ENCODE data around the gene MATN1. TPM values are rescaled to one million over a fixed set of nuclear protein-coding genes. Genes with fewer than 3 reads are reported as not detected.

Gene MATN1
- polyA plus RNA-seq, 2 of the 4 experiments (the other 2 are of a cell fraction) = 0.05 to 0.17 TPM

DNA sequence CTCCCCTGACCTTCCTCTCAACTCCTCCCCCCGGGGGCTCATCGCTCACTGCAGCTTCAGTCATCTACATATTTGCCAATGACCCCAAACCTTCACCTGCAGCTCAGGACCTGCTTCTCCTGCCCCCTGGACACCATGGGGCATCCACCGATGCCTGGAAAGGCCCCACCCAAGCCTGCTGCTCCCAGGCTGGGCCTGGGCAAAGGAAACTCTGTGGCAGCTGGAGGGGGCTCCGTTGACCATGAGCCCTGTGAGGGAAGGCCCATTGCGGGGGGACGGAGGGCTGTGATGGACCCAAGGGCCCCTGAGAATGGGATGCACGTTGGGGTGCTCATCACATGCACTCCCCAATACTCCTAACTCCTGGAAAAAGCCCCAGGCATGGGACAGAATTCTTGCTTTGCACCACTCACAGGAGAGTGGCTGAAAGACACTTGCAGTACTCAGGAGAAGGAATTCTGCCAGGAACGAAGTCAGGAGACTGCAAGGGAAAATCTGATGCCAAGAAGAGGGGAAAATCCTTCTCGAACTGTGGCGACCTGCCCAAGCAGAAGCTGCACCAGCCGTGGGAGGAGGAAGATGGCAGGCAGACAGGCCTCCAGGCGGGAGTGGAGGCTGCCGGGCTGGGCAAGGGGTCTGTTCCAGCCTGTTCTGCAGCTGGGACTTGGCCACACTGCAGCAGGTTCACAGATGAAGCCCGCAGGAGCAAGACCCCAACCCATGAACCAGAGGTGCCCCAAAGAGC, 18.4 kb downstream of the MATN1 start (continued):
- TF ChIP-seq, protein P1, sequence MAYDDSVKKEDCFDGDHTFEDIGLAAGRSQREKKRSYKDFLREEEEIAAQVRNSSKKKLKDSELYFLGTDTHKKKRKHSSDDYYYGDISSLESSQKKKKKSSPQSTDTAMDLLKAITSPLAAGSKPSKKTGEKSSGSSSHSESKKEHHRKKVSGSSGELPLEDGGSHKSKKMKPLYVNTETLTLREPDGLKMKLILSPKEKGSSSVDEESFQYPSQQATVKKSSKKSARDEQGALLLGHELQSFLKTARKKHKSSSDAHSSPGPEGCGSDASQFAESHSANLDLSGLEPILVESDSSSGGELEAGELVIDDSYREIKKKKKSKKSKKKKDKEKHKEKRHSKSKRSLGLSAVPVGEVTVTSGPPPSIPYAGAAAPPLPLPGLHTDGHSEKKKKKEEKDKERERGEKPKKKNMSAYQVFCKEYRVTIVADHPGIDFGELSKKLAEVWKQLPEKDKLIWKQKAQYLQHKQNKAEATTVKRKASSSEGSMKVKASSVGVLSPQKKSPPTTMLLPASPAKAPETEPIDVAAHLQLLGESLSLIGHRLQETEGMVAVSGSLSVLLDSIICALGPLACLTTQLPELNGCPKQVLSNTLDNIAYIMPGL (CRISPR knock-in tag; IDR thresholded peaks at IDR 0.05; ENCODE audit: borderline replicate concordance) = no peak
- TF ChIP-seq, protein P2, sequence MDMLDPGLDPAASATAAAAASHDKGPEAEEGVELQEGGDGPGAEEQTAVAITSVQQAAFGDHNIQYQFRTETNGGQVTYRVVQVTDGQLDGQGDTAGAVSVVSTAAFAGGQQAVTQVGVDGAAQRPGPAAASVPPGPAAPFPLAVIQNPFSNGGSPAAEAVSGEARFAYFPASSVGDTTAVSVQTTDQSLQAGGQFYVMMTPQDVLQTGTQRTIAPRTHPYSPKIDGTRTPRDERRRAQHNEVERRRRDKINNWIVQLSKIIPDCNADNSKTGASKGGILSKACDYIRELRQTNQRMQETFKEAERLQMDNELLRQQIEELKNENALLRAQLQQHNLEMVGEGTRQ (IDR thresholded peaks at IDR 0.05) = no peak

DNA sequence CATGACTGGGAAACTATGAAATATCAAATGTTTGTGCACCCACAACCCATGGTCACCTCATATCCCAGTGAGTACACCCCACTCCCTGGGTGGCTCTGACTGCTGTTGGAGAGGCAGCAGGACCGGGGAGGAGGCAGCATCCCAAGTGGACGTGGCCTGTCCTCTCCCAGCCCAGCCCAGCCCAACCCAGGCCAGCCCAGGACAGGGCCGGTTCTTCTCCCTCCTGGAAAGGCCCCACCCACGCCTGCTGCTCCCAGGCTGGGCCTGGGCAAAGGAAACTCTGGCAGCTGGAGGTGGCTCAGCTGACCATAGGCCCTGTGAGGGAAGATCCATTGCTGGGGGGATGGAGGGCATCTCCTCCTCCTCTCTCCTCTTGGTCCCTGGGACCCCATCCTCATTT, 19.1 kb downstream of the MATN1 start:
- TF ChIP-seq ZNF302 (CRISPR knock-in tag; IDR thresholded peaks at IDR 0.05) = no peak
- Histone ChIP-seq H3K9me3 (no peaks in the 10 kb centered on the region), H3K4me2 (no peak overlapping the region), H3K4me3 (no peak overlapping the region), H3K4me1 (peaks cover 11% of the 10 kb centered on the region; the same call in 2 of the 3 replicates), H3K27ac (no peak overlapping the region)
- DNase-seq (ENCODE audit: low read depth in 1 of 2, low spot score in 1 of 2) (no peak), ATAC-seq (no peak), FAIRE-seq (no peak)
- CTCF ChIA-PET = interaction anchor here (0.7 to 1.6 kb wide), 2 partner anchors 98 to 1468 kb away, joined by 3 to 4 read pairs; no protein-coding TSS in a partner anchor
- POLR2A ChIA-PET = no interaction called here
- no CpG with 5 or more reads among the region's 4 CpGs for WGBS (ENCODE audit: missing lambda C conversion rate)

DNA sequence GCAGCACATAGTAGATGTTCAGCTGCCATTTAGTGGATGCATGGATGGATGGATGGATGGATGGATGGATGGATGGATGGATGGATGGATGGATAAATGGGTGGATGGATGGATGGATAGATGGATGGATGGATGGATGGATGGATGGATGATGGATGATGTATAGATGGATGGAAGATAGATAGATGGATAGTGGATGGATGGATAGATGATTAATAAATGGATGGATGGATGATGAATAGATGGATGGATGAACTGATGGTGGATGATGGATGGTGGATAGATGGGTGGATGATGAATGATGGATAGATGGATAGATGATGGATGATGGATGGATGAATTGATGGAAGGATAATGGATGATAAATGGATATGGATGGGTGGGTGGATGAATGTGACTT, 20.6 kb downstream of the MATN1 start:
- FAIRE-seq (no peak), DNase-seq (ENCODE audit: low read depth in 1 of 2, low spot score in 1 of 2) (no peak), ATAC-seq (no peak)
- ChIA-PET POLR2A (no interaction called here), CTCF (interaction anchor here (1.0 kb wide), 1 partner anchor 16 kb away, joined by 3 read pairs; no protein-coding TSS in a partner anchor)
- Histone ChIP-seq H3K4me3 (no peak overlapping the region), H3K4me1 (peaks cover 10% of the 10 kb centered on the region; the same call in 2 of the 3 replicates), H3K9me3 (no peaks in the 10 kb centered on the region), H3K27ac (no peak overlapping the region), H3K4me2 (no peak overlapping the region)
- no peak for TF ChIP-seq MAZ (IDR thresholded peaks at IDR 0.05; ENCODE audit: borderline replicate concordance, low read depth, low read length)
- TF ChIP-seq, protein P3, sequence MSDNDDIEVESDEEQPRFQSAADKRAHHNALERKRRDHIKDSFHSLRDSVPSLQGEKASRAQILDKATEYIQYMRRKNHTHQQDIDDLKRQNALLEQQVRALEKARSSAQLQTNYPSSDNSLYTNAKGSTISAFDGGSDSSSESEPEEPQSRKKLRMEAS (IDR thresholded peaks at IDR 0.05) = no peak
- TF ChIP-seq FOSB (CRISPR knock-in tag; IDR thresholded peaks at IDR 0.05) = no peak
- no peak for TF ChIP-seq CBX2 (IDR thresholded peaks at IDR 0.05; ENCODE audit: borderline replicate concordance, low read depth)
- TF ChIP-seq, protein P4, sequence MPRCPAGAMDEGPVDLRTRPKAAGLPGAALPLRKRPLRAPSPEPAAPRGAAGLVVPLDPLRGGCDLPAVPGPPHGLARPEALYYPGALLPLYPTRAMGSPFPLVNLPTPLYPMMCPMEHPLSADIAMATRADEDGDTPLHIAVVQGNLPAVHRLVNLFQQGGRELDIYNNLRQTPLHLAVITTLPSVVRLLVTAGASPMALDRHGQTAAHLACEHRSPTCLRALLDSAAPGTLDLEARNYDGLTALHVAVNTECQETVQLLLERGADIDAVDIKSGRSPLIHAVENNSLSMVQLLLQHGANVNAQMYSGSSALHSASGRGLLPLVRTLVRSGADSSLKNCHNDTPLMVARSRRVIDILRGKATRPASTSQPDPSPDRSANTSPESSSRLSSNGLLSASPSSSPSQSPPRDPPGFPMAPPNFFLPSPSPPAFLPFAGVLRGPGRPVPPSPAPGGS (IDR thresholded peaks at IDR 0.05) = no peak
- TF ChIP-seq, protein P5, sequence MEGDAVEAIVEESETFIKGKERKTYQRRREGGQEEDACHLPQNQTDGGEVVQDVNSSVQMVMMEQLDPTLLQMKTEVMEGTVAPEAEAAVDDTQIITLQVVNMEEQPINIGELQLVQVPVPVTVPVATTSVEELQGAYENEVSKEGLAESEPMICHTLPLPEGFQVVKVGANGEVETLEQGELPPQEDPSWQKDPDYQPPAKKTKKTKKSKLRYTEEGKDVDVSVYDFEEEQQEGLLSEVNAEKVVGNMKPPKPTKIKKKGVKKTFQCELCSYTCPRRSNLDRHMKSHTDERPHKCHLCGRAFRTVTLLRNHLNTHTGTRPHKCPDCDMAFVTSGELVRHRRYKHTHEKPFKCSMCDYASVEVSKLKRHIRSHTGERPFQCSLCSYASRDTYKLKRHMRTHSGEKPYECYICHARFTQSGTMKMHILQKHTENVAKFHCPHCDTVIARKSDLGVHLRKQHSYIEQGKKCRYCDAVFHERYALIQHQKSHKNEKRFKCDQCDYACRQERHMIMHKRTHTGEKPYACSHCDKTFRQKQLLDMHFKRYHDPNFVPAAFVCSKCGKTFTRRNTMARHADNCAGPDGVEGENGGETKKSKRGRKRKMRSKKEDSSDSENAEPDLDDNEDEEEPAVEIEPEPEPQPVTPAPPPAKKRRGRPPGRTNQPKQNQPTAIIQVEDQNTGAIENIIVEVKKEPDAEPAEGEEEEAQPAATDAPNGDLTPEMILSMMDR (IDR thresholded peaks at IDR 0.05) = no peak
- no peak for TF ChIP-seq RARB (CRISPR knock-in tag; IDR thresholded peaks at IDR 0.05)

DNA sequence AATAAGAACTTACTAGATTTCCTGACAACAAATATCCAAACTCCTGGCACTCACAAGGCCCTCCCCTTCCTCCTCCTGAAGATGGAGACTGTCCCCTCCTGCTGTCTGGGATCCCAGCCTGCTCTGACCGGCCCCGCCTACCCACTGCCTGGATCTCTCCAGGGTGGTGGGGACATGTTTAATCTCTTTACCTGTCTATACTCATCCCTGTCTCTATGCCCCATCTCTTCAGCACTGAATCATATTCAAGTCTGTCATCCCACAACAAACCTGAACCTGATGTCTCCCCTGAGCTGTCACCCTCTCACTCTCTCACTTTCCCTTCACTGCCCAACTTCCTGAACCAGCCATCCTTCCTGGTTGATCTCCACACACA, 22.1 kb downstream of the MATN1 start:
- ATAC-seq = peak in 1 of 2 experiments; percentile 36; a peak in 2 of 6 replicates
- no peak for TF ChIP-seq MAFK (IDR thresholded peaks at IDR 0.05; ENCODE audit: partially characterized antibody)
- TF ChIP-seq NR3C1 (IDR thresholded peaks at IDR 0.05) = no peak
- no peak for TF ChIP-seq RAD21 (conservative IDR thresholded peaks at IDR 0.05 in 1 of 2, IDR thresholded peaks at IDR 0.05 in 1 of 2)
- no peak for TF ChIP-seq POLR2A (IDR thresholded peaks at IDR 0.05; ENCODE audit: low read length)
- TF ChIP-seq HOXB13 (CRISPR knock-in tag; IDR thresholded peaks at IDR 0.05; ENCODE audit: low read depth) = no peak
- no peak for TF ChIP-seq HOXA7 (CRISPR knock-in tag; IDR thresholded peaks at IDR 0.05)
- no peak for TF ChIP-seq EHF (CRISPR knock-in tag; IDR thresholded peaks at IDR 0.05)
- peak overlapping the region in 1 of 2 experiments; percentile 60; a peak in 2 of 6 replicates for H3K27ac ChIP-seq
- ChIA-PET CTCF (interaction anchor here (1.1 kb wide), 1 partner anchor 908 kb away, joined by 3 read pairs; no protein-coding TSS in a partner anchor), POLR2A (no interaction called here)
- H3K4me1 ChIP-seq = peaks cover 8% of the 10 kb centered on the region; the same call in 2 of the 3 replicates
- no peak overlapping the region for H3K4me3 ChIP-seq
- FAIRE-seq = no peak
- WGBS (ENCODE audit: missing lambda C conversion rate) = 97% methylated on average over 2 of the region's 2 CpGs
- H3K4me2 ChIP-seq = peak overlapping the region; percentile 28; the same call in 2 of the 3 replicates
- no peaks in the 10 kb centered on the region for H3K9me3 ChIP-seq
- DNase-seq (ENCODE audit: low read depth in 1 of 2, low spot score in 1 of 2) = no peak
